H1 (cell line): ENCODE results near the gene MYDGF.

Source experiments
- CHD1 ChIP-seq: IDR thresholded peaks from 2 replicates; pipeline ENCODE4 v1.6.1; 2012; ENCODE audit warnings: low read depth, low read length, improper control_type of control experiment
- POLR2A ChIP-seq, 2 experiments: IDR thresholded peaks; 1 replicate in 1 of 2; 2 replicates in 1 of 2; pipeline ENCODE4 v1.6.1; 2011; ENCODE audit warnings: low read depth in 2 of 2, low read length in 2 of 2, mild to moderate bottlenecking in 2 of 2; ENCODE audit errors: control extremely low read depth in 1 of 2
- POLR2AphosphoS5 ChIP-seq: IDR thresholded peaks from 2 replicates; pipeline ENCODE4 v1.6.1; 2011; ENCODE audit warnings: low read depth, low read length
- RXRA ChIP-seq: IDR thresholded peaks from 2 replicates; pipeline ENCODE4 v1.6.1; 2011; ENCODE audit warnings: low read depth, mild to moderate bottlenecking, low read length, moderate library complexity; ENCODE audit not compliant: insufficient read depth
- TF ChIP-seq, protein P1 (sequence below), 3 experiments: IDR thresholded peaks; 1 replicate in 2 of 3; 2 replicates in 1 of 3; pipeline versions ENCODE4 v1.5.1 to v1.6.1; 2011; ENCODE audit warnings: low read length in 3 of 3, mild to moderate bottlenecking in 3 of 3, inconsistent platforms in 2 of 3, low read depth in 1 of 3, moderate library complexity in 1 of 3; ENCODE audit not compliant: insufficient read depth in 1 of 3; ENCODE audit errors: control extremely low read depth in 1 of 3
- TF ChIP-seq, protein P2 (sequence below): IDR thresholded peaks from 2 replicates; pipeline ENCODE4 v1.6.1; 2012; ENCODE audit warnings: low read length, inconsistent platforms

DNA sequence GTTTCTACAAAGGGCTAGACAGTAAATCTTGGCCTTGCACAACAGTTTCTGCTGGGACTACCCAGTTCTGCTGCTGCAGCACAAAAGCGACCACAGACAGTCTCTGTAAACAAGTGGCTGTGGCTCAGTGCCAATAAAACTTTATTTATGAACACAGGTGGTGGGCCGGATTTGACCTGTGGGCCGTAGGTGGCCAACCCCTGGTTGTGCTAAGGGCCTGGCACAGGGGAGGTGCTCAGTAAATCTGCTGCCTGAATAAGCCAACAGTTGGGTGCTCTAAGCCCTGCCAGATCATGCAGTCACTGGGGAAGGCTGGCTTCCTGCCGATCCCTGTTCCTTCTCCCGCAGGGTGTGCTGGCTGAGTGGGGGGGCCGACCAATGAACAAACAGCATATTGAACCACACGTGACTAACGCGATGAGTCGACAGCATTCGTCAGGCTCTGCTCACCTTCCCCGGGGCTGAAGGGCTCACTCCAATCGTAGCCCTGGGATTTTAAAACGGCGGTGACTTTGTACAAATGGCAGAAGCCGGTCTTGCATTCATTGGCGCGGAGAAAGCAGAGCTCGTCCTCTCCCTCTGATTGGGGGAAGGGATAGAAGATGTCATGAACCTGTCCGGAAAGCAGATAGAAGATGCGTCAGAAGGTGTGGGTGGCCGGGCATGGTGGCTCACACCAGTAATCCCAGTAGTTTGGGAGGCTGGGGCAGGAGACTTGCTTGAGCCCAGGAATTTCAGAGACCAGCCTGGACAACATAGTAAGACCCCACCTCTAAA lies 24.3 kb upstream of the MYDGF start:
- TF ChIP-seq POLR2A (IDR thresholded peaks at IDR 0.05; ENCODE audit: control extremely low read depth in 1 of 2, low read depth in 2 of 2, low read length in 2 of 2), result no peak
- TF ChIP-seq, protein P1, sequence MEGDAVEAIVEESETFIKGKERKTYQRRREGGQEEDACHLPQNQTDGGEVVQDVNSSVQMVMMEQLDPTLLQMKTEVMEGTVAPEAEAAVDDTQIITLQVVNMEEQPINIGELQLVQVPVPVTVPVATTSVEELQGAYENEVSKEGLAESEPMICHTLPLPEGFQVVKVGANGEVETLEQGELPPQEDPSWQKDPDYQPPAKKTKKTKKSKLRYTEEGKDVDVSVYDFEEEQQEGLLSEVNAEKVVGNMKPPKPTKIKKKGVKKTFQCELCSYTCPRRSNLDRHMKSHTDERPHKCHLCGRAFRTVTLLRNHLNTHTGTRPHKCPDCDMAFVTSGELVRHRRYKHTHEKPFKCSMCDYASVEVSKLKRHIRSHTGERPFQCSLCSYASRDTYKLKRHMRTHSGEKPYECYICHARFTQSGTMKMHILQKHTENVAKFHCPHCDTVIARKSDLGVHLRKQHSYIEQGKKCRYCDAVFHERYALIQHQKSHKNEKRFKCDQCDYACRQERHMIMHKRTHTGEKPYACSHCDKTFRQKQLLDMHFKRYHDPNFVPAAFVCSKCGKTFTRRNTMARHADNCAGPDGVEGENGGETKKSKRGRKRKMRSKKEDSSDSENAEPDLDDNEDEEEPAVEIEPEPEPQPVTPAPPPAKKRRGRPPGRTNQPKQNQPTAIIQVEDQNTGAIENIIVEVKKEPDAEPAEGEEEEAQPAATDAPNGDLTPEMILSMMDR (IDR thresholded peaks at IDR 0.05; ENCODE audit: control extremely low read depth in 1 of 3, insufficient read depth in 1 of 3, low read depth in 1 of 3, low read length in 3 of 3), result no peak
- TF ChIP-seq CHD1, result no peak
- TF ChIP-seq, protein P2, sequence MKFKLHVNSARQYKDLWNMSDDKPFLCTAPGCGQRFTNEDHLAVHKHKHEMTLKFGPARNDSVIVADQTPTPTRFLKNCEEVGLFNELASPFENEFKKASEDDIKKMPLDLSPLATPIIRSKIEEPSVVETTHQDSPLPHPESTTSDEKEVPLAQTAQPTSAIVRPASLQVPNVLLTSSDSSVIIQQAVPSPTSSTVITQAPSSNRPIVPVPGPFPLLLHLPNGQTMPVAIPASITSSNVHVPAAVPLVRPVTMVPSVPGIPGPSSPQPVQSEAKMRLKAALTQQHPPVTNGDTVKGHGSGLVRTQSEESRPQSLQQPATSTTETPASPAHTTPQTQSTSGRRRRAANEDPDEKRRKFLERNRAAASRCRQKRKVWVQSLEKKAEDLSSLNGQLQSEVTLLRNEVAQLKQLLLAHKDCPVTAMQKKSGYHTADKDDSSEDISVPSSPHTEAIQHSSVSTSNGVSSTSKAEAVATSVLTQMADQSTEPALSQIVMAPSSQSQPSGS, result no peak
- no peak for TF ChIP-seq POLR2AphosphoS5
- TF ChIP-seq RXRA, result no peak
